Testis (tissue), 2 donors: ENCODE data around the gene SSR1.

Source experiments
- POLR2A ChIP-seq: fragments of 450-650 bp; IDR thresholded peaks from one replicate; pipeline ENCODE4 v1.6.1; 2017; ENCODE audit warnings: antibody characterized with exemption, mild to moderate bottlenecking, moderate library complexity
- TF ChIP-seq, protein P1 (sequence below), 3 experiments: fragments of 450-650 bp in 2 of 3; fragments of 200-600 bp in 1 of 3; sonication (generic) in 1 of 3; IDR thresholded peaks; one replicate each; pipeline ENCODE4 v1.5.1; 2016 to 2019; ENCODE audit warnings: antibody characterized with exemption in 3 of 3, mild to moderate bottlenecking in 2 of 3, moderate library complexity in 1 of 3

DNA sequence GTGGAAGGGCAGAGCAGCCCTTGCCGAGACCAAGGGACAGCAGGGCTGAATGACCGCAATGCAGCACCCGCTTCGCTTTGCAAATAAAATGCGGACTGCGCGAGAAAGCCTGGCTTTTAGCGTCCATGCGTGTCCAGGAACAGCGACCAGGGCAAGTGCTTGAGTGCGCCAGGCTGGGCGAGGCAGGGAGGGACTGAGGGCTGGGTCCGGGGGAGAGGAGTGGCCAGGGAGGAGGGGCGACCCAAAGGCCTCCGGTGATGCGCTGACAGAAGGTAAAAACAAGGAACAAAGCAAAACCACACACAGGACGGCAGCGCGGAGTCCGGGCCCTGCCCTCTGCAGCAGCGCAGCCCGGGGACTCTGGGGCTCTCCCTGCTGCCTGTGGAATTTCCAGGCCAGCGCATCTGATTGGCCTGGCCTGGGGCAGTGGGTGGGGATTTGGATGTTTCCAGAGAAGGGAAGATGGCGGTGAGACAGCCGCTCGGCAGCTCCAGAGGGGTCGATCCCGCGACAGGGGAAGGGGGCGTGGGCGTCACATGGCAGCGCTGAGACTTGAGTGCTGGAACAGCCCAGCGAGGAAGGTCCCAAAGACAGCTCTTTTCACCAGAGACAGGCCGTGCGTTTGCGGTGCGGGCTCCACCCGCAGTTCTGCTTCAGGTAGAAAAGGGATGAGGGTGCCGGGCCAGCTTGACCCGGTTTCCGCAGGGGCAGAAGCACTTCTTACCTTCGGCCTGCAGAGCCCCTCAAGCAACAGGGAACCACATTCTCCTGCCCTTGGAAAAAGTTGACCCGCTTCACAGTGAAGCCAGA lies 51.8 kb downstream of the SSR1 start:
- TF ChIP-seq POLR2A: peak; percentile 4
- TF ChIP-seq, protein P1, sequence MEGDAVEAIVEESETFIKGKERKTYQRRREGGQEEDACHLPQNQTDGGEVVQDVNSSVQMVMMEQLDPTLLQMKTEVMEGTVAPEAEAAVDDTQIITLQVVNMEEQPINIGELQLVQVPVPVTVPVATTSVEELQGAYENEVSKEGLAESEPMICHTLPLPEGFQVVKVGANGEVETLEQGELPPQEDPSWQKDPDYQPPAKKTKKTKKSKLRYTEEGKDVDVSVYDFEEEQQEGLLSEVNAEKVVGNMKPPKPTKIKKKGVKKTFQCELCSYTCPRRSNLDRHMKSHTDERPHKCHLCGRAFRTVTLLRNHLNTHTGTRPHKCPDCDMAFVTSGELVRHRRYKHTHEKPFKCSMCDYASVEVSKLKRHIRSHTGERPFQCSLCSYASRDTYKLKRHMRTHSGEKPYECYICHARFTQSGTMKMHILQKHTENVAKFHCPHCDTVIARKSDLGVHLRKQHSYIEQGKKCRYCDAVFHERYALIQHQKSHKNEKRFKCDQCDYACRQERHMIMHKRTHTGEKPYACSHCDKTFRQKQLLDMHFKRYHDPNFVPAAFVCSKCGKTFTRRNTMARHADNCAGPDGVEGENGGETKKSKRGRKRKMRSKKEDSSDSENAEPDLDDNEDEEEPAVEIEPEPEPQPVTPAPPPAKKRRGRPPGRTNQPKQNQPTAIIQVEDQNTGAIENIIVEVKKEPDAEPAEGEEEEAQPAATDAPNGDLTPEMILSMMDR (IDR thresholded peaks at IDR 0.05): no peak
